Naive thymus-derived CD8-positive, alpha-beta T cell (primary cell): ENCODE results near the gene RAB6D. TPM values are rescaled to one million over a fixed set of nuclear protein-coding genes. Genes with fewer than 3 reads are reported as not detected.
"Not testable (repeated sequence)": the region's sequence is repeated elsewhere in the genome, so short reads cannot be mapped to it uniquely, and the experiment has no call there.

Source experiments
- ATAC-seq, 2 donors: fragments of 150-1000 bp; cut with Tn5 transposase in 1 of 2; sonication (Bioruptor Pico), chemical (Tn5 transposase) in 1 of 2; 1 replicate in 1 of 2; 2 replicates in 1 of 2; pipeline ENCODE4 v1.10.0; 2021; ENCODE audit warnings: mild to moderate bottlenecking in 2 of 2, moderate library complexity in 2 of 2
- POLR2A ChIA-PET: fragments of 350-600 bp; sonication (Branson Sonifier 250); formaldehyde crosslinking; loops from one replicate; lab custom pipeline; 2021; ENCODE audit warnings: antibody characterized with exemption; lab: Charles Lee
- DNase-seq, 10 donors: peaks; one replicate each; pipeline versions ENCODE4 v3.0.0 to v3.0.0-alpha.2; 2020 to 2022
- H3K27ac Mint-ChIP-seq, 10 donors: one replicate each; pipeline ENCODE4 v1.8.0; 2020 to 2022; ENCODE audit warnings: mild to moderate bottlenecking in 10 of 10, mixed read lengths in 10 of 10, moderate library complexity in 4 of 10, inconsistent platforms in 1 of 10
- H3K27me3 Mint-ChIP-seq, 5 donors: one replicate each; pipeline ENCODE4 v1.8.0; 2021 to 2022; ENCODE audit warnings: mixed read lengths in 5 of 5
- H3K36me3 Mint-ChIP-seq, 3 donors: one replicate each; pipeline ENCODE4 v1.8.0; 2020 to 2022; ENCODE audit warnings: mixed read lengths in 3 of 3, mild to moderate bottlenecking in 2 of 3, inconsistent platforms in 1 of 3
- H3K4me1 Mint-ChIP-seq, 4 donors: one replicate each; pipeline ENCODE4 v1.8.0; 2021 to 2022; ENCODE audit warnings: mixed read lengths in 4 of 4
- H3K4me3 Mint-ChIP-seq, 10 donors: one replicate each; pipeline ENCODE4 v1.8.0; 2020 to 2022; ENCODE audit warnings: mild to moderate bottlenecking in 10 of 10, mixed read lengths in 10 of 10, moderate library complexity in 6 of 10, inconsistent platforms in 1 of 10
- H3K9me3 Mint-ChIP-seq, 9 donors: one replicate each; pipeline ENCODE4 v1.8.0; 2020 to 2022; ENCODE audit warnings: mixed read lengths in 9 of 9, mild to moderate bottlenecking in 3 of 9, inconsistent platforms in 1 of 9, moderate library complexity in 1 of 9
- polyA plus RNA-seq, 3 donors: library from polyadenylated mRNA; unstranded; fragments of 300-500 nt; fragmentation: Illumina TruSeq; gene quantifications; one replicate each; pipeline ENCODE4 v1.2.3, GENCODE V29; 2021
- total RNA-seq, 8 experiments: library from RNA in 2 of 8; stranded (reverse) in 2 of 8; gene quantifications; one replicate each; pipeline ENCODE4 v1.2.3 and lab custom pipeline; 2021 to 2026

The RAB6D gene
- total RNA-seq (not detected), polyA plus RNA-seq (not detected), total RNA-seq (lab: John Stamatoyannopoulos, UW) (0.06 to 0.49 (median 0.08) reads per million in 6 experiments)

GRCh38 chr2:131363703-131364186, at the start of gene RAB6D:
Gene RAB6D (minus strand): TSS chr2:131364168. CDS start chr2:131363720, 448 bp downstream.
- DNase-seq, H3K9me3 Mint-ChIP-seq, POLR2A ChIA-PET: not testable (repeated sequence)
- Mint-ChIP-seq H3K27me3 (peaks cover 24 to 75% (median 41%) of the 10 kb centered on the region in 5 donors), H3K4me1 (peaks cover 6 to 15% (median 9%) of the 10 kb centered on the region in 4 donors), H3K4me3 (peak within 1 kb of the TSS in 7 of 10 donors; percentile 1 to 64 (median 57)), H3K36me3 (peaks cover 0 to 11% (median 2%) of the 10 kb centered on the region in 3 donors), H3K27ac (peak within 1 kb of the TSS in 1 of 10 donors; percentile 63)
- ATAC-seq, result peak; percentile 30 to 35

DNA sequence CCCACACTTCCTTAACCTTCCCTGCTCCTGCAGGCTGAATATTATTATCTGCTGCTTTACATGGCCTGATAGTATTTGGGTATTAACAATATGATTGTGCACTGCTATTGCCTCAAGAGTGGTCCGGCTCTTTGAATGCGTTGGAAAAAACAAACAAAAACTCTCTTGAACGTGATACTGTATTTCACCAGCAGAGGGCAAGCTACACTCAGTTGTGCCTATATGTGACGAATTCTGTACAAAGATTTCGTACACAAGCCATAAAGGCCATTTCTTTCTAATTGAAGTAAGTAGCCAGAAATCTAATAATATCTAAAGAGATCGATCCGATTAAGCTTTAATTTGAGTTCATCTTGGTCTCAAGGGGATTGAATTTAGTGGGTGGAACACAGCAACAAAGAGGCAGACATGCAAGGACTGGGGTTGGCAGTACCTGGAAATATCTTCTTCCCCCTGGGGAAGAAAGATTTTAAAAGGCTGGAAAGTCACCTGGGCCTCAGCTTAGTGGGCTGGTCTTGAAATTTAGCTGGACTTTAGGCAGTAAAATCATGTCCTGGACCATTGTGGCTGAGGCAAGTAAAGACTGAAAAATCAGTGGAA, 49.3 kb upstream of the RAB6D start:
- peaks cover 0 to 6% (median under 1%) of the 10 kb centered on the region in 4 donors for H3K4me1 Mint-ChIP-seq
- no peak overlapping the region for H3K27ac Mint-ChIP-seq
- POLR2A ChIA-PET, result no interaction called here
- H3K9me3 Mint-ChIP-seq, result no peaks in the 10 kb centered on the region
- no peak overlapping the region for H3K4me3 Mint-ChIP-seq
- H3K27me3 Mint-ChIP-seq, result peaks cover 17 to 35% (median 29%) of the 10 kb centered on the region in 5 donors
- no peaks in the 10 kb centered on the region for H3K36me3 Mint-ChIP-seq
- ATAC-seq (peak in 1 of 2 donors; percentile 32), DNase-seq (peak in 5 of 10 donors; percentile 15 to 54 (median 37))

GRCh38 chr2:131410173-131410572, 46.2 kb upstream of the RAB6D start:
- no peak overlapping the region for H3K4me3 Mint-ChIP-seq
- peaks cover 0 to 6% (median under 1%) of the 10 kb centered on the region in 4 donors for H3K4me1 Mint-ChIP-seq
- H3K27ac Mint-ChIP-seq, result no peak overlapping the region
- ATAC-seq (no peak), DNase-seq (no peak)
- no peaks in the 10 kb centered on the region for H3K9me3 Mint-ChIP-seq
- POLR2A ChIA-PET, result no interaction called here
- H3K36me3 Mint-ChIP-seq, result no peaks in the 10 kb centered on the region
- peaks cover 13 to 39% (median 19%) of the 10 kb centered on the region in 5 donors for H3K27me3 Mint-ChIP-seq

- ATAC-seq, result no peak
- POLR2A ChIA-PET, result no interaction called here
- peaks cover 0 to 6% (median 3%) of the 10 kb centered on the region in 4 donors for H3K4me1 Mint-ChIP-seq
- no peak overlapping the region for H3K27ac Mint-ChIP-seq
- DNase-seq, result no peak
- no peak overlapping the region for H3K4me3 Mint-ChIP-seq
- no peaks in the 10 kb centered on the region for H3K36me3 Mint-ChIP-seq
- no peaks in the 10 kb centered on the region for H3K9me3 Mint-ChIP-seq
- H3K27me3 Mint-ChIP-seq, result peaks cover 13 to 39% (median 19%) of the 10 kb centered on the region in 5 donors
Measured at GRCh38 chr2:131408778-131409177, 44.8 kb upstream of the RAB6D start.

DNA sequence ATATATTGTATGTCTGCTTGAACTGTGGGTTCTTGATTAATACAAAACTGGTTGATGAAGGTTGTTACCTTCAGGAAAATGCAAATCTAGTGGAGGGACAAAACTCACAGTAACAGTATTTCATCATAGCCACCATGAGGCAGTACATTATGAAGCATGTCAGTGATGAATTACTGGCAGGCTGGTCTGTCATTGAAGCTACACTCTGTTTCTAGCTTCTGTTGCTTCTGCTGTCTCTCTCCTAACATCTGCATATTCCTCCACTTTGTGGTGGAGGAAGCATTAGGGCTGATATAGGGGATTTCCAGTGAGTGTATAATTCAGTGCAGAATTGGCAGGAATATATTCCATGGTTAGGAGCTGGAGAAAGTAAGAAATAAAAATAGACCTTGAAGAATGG, 44.2 kb upstream of the RAB6D start:
- no peak overlapping the region for H3K27ac Mint-ChIP-seq
- H3K9me3 Mint-ChIP-seq, result no peaks in the 10 kb centered on the region
- H3K4me1 Mint-ChIP-seq, result peaks cover 0 to 5% (median 3%) of the 10 kb centered on the region in 4 donors
- no peak overlapping the region for H3K4me3 Mint-ChIP-seq
- POLR2A ChIA-PET, result no interaction called here
- no peak for ATAC-seq
- peaks cover 10 to 39% (median 18%) of the 10 kb centered on the region in 5 donors for H3K27me3 Mint-ChIP-seq
- no peak for DNase-seq
- H3K36me3 Mint-ChIP-seq, result no peaks in the 10 kb centered on the region

- H3K9me3 Mint-ChIP-seq, result no peaks in the 10 kb centered on the region
- POLR2A ChIA-PET, result no interaction called here
- no peak overlapping the region for H3K4me3 Mint-ChIP-seq
- no peaks in the 10 kb centered on the region for H3K36me3 Mint-ChIP-seq
- DNase-seq (no peak), ATAC-seq (no peak)
- peaks cover 0 to 5% (median 0%) of the 10 kb centered on the region in 4 donors for H3K4me1 Mint-ChIP-seq
- peaks cover 4 to 26% (median 14%) of the 10 kb centered on the region in 5 donors for H3K27me3 Mint-ChIP-seq
- no peak overlapping the region for H3K27ac Mint-ChIP-seq
Measured at GRCh38 chr2:131404753-131405152, 40.8 kb upstream of the RAB6D start.

- DNase-seq (no peak), ATAC-seq (no peak)
- POLR2A ChIA-PET, result no interaction called here
- Mint-ChIP-seq H3K36me3 (no peaks in the 10 kb centered on the region), H3K9me3 (no peaks in the 10 kb centered on the region), H3K4me1 (peaks cover 0 to 5% (median 0%) of the 10 kb centered on the region in 4 donors), H3K27me3 (peaks cover 3 to 7% (median 4%) of the 10 kb centered on the region in 5 donors), H3K27ac (no peak overlapping the region), H3K4me3 (no peak overlapping the region)
Measured at GRCh38 chr2:131402320-131403039, 38.5 kb upstream of the RAB6D start.

GRCh38 chr2:131400849-131401248, 36.9 kb upstream of the RAB6D start:
- Mint-ChIP-seq H3K27me3 (peaks cover under 1 to 10% (median 4%) of the 10 kb centered on the region in 5 donors), H3K4me1 (peaks cover 0 to 5% (median 0%) of the 10 kb centered on the region in 4 donors), H3K27ac (no peak overlapping the region), H3K4me3 (no peak overlapping the region), H3K36me3 (no peaks in the 10 kb centered on the region), H3K9me3 (no peaks in the 10 kb centered on the region)
- DNase-seq, result no peak
- POLR2A ChIA-PET, result no interaction called here
- ATAC-seq, result no peak

GRCh38 chr2:131400441-131400840, 36.5 kb upstream of the RAB6D start:
- DNase-seq, POLR2A ChIA-PET, H3K36me3 Mint-ChIP-seq, H3K9me3 Mint-ChIP-seq, H3K4me3 Mint-ChIP-seq, H3K27ac Mint-ChIP-seq, ATAC-seq, H3K4me1 Mint-ChIP-seq: not testable (repeated sequence)
- H3K27me3 Mint-ChIP-seq, result peaks cover 0 to 11% (median 6%) of the 10 kb centered on the region in 5 donors

DNA sequence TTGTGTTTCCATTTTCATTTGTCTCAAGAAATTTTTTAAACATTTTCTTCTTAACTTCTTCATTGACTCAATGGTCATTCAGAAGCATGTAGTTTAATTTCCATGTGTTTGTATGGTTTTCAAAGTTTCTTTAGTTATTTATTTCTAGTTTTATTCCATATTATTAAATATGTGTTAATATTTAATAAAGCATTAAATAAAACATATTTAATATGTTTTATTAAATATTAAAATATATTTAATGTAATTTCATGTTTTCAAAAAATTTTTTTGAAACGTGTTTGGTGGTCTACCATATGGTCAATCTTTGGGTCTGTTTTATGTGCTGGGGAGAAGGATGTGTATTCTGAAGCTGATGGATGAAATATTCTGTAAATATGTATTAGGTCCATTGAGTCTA, 32.2 kb upstream of the RAB6D start:
- ATAC-seq, result not testable (repeated sequence)

DNA sequence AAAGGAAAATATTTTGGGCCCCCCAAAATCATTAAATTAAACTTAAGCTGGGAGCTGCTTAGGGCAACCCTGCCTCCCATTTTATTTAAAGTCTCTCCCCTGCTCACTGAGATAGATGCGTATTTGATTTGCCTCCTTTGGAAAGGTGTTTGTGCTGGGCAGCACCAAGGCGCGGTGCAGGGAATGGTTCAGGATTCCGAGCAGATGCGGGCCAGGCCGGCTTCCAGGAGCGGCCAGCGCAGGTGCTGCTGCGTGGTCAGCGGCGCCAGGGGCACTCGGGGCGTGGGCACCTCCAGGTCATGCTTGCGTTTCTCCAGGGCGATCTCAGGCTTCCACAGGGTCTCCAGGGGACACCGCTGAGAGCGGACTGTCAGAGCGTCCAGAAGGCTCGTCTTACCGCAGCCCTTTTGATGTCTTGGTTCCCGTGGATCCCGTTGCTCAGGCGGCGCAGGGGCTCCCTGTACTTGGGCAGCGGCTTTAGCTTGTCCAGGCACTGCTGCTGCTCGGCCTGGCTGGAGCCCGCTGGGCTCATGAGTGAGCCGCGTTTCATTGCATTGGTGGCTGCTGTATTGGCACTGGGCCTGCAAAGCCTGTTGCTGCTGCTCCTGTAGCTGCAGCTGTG, 31.2 kb upstream of the RAB6D start:
- H3K9me3 Mint-ChIP-seq, DNase-seq, H3K36me3 Mint-ChIP-seq, POLR2A ChIA-PET, H3K4me1 Mint-ChIP-seq, H3K4me3 Mint-ChIP-seq, H3K27ac Mint-ChIP-seq, ATAC-seq, H3K27me3 Mint-ChIP-seq: not testable (repeated sequence)

More for the DNA sequence above, 32.2 kb upstream of the RAB6D start:
- H3K27ac Mint-ChIP-seq, DNase-seq, H3K4me1 Mint-ChIP-seq, H3K9me3 Mint-ChIP-seq, POLR2A ChIA-PET, H3K4me3 Mint-ChIP-seq, H3K36me3 Mint-ChIP-seq: not testable (repeated sequence)
- peaks cover 0 to 15% (median 8%) of the 10 kb centered on the region in 5 donors for H3K27me3 Mint-ChIP-seq

DNA sequence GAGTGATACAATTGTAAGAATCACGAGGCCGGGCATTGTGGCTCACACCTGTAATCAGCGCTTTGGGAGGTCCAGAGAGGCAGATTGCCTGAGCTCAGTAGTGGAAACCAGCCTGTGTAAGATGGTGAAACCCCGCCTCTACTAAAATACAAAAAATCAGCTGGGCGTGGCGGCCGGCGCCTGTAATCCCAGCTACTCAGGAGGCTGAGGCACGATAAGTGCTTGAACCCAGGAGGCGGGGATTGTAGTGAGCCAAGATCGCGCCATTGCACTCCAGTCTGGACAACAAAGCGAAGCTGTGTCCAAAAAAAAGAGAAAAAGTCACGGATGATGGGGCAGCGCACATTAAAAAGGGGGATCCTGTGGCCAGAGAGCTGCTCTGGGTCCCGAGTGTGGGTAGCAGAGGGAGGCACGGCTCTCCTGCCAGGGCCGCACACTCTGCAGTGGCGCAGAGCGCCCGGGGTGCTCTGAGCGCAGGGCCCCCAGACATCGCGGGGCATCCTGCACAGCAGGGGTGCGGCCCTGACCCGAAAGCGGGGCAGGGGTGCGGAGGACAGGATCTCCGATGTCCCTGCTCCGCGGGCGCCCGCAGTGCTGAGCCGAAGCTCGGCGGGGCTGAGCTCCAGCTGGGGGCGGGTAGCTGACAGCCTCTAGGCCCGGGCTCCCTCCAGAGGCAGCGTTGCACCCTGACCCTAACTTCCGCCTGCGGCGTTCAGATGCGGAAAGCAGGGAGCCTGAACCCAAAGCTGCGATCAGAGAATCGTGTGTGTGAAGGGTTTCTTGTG, 30.4 kb upstream of the RAB6D start:
- peak; percentile 47 to 54 for ATAC-seq
- DNase-seq, result peak in 1 of 10 donors; percentile 14
- peaks cover 2 to 15% (median 7%) of the 10 kb centered on the region in 5 donors for H3K27me3 Mint-ChIP-seq
- H3K27ac Mint-ChIP-seq, result no peak overlapping the region
- POLR2A ChIA-PET, result no interaction called here
- H3K4me3 Mint-ChIP-seq, result peak overlapping the region in 3 of 10 donors; percentile 18 to 58 (median 37)
- H3K36me3 Mint-ChIP-seq, result no peaks in the 10 kb centered on the region
- H3K4me1 Mint-ChIP-seq, result peaks cover 0 to 1% (median 0%) of the 10 kb centered on the region in 4 donors
- H3K9me3 Mint-ChIP-seq, result no peaks in the 10 kb centered on the region
